Measurements from ENCODE around the gene P2RY14. TPM values are rescaled to one million over a fixed set of nuclear protein-coding genes. Genes with fewer than 3 reads are reported as not detected.

P2RY14 gene
- total RNA-seq, 1 donor from 2014 or later, result 0.11 TPM

- H3K27me3 Mint-ChIP-seq (ENCODE audit: low read depth, unreplicated experiment), result no peaks in the 10 kb centered on the region
- H3K4me1 ChIP-seq (ENCODE audit: insufficient read depth, low read length), result no peaks in the 10 kb centered on the region
- H3K9ac ChIP-seq (ENCODE audit: low read length), result no peak within 1 kb of the TSS
- H3K4me3 Mint-ChIP-seq (ENCODE audit: unreplicated experiment), result no peak within 1 kb of the TSS
- no peaks in the 10 kb centered on the region for H3K9me3 Mint-ChIP-seq (ENCODE audit: unreplicated experiment)
- H3K4me2 ChIP-seq (ENCODE audit: low read length), result no peak within 1 kb of the TSS
- H3K4me1 Mint-ChIP-seq (ENCODE audit: low read depth, unreplicated experiment), result peaks cover 21% of the 10 kb centered on the region
- H3K36me3 ChIP-seq (ENCODE audit: insufficient read depth, low read length), result no peaks in the 10 kb centered on the region
- TF ChIP-seq, protein P1, sequence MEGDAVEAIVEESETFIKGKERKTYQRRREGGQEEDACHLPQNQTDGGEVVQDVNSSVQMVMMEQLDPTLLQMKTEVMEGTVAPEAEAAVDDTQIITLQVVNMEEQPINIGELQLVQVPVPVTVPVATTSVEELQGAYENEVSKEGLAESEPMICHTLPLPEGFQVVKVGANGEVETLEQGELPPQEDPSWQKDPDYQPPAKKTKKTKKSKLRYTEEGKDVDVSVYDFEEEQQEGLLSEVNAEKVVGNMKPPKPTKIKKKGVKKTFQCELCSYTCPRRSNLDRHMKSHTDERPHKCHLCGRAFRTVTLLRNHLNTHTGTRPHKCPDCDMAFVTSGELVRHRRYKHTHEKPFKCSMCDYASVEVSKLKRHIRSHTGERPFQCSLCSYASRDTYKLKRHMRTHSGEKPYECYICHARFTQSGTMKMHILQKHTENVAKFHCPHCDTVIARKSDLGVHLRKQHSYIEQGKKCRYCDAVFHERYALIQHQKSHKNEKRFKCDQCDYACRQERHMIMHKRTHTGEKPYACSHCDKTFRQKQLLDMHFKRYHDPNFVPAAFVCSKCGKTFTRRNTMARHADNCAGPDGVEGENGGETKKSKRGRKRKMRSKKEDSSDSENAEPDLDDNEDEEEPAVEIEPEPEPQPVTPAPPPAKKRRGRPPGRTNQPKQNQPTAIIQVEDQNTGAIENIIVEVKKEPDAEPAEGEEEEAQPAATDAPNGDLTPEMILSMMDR (IDR thresholded peaks at IDR 0.05; ENCODE audit: insufficient read depth, low read depth, low read length), result no peak
- TF ChIP-seq EZH2 (IDR thresholded peaks at IDR 0.05; ENCODE audit: insufficient read depth, low read length), result no peak
- DNase-seq (ENCODE audit: low read depth) (no peak), FAIRE-seq (no peak)
- no peak within 1 kb of the TSS for H3K4me3 ChIP-seq (ENCODE audit: insufficient read depth, low read depth, low read length)
- no peaks in the 10 kb centered on the region for H3K27me3 ChIP-seq (ENCODE audit: insufficient read depth, low read length)
- H3K27ac Mint-ChIP-seq (ENCODE audit: unreplicated experiment), result no peak within 1 kb of the TSS
- no peaks in the 10 kb centered on the region for H4K20me1 ChIP-seq (ENCODE audit: insufficient read depth, low read length)
- no peak within 1 kb of the TSS for H2AFZ ChIP-seq (ENCODE audit: low read depth, low read length)
- no peaks in the 10 kb centered on the region for H3K9me3 ChIP-seq (ENCODE audit: insufficient read depth, low read depth, low read length)
- H3K27ac ChIP-seq (ENCODE audit: low read depth, low read length), result no peak within 1 kb of the TSS
- H3K79me2 ChIP-seq (ENCODE audit: insufficient read depth, low read length), result no peaks in the 10 kb centered on the region
- no peaks in the 10 kb centered on the region for H3K36me3 Mint-ChIP-seq (ENCODE audit: low read depth, unreplicated experiment)
Observed at GRCh38 chr3:151203051-151203420, 75.3 kb downstream of the P2RY14 start, which contains the start of gene GPR171. TSS of gene GPR171 (minus strand) at chr3:151203216. CDS start at chr3:151199386, 3,830 bp downstream.

DNA sequence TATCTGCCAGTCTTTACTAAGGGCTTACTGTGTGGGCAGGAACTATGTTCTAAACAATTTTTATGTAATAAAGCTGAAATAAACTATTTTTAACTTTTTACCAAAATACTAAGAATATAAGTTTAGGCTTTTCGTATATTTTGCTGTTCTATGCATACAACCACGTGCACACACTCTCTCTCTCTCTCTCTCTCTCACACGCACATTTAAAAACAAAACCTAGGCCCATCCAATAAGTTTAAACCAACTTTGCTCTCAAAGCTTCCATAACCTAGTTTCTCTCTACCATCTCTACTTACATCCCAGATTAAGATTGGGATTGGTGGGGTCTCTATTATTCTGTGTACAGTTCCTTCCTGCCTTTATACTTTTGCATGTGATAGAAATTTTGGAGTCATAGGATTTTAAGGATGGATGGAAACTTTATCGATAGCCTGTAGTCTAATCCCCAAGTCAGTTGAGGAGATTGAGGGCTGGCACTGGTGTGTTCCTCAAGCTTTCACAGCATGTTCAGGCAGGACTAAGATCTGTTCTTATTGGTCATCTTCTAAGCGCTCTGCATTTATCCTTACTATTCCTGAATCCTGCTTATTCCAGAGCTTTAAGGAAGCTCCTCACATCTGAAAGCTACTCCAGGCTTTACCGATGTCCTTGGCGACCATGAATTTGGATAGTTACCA is 77.2 kb downstream of the P2RY14 start:
- H3K9me3 ChIP-seq (ENCODE audit: insufficient read depth, low read depth, low read length), result no peaks in the 10 kb centered on the region
- Mint-ChIP-seq H3K9me3 (ENCODE audit: unreplicated experiment) (no peaks in the 10 kb centered on the region), H3K27ac (ENCODE audit: unreplicated experiment) (no peak overlapping the region), H3K27me3 (ENCODE audit: low read depth, unreplicated experiment) (no peaks in the 10 kb centered on the region), H3K4me1 (ENCODE audit: low read depth, unreplicated experiment) (peaks cover 20% of the 10 kb centered on the region), H3K4me3 (ENCODE audit: unreplicated experiment) (no peak overlapping the region), H3K36me3 (ENCODE audit: low read depth, unreplicated experiment) (no peaks in the 10 kb centered on the region)
- no peak overlapping the region for H3K4me2 ChIP-seq (ENCODE audit: low read length)
- no peak for DNase-seq (ENCODE audit: low read depth)
- no peak overlapping the region for H3K9ac ChIP-seq (ENCODE audit: low read length)
- no peak overlapping the region for H2AFZ ChIP-seq (ENCODE audit: low read depth, low read length)
- H3K27ac ChIP-seq (ENCODE audit: low read depth, low read length), result no peak overlapping the region
- no peaks in the 10 kb centered on the region for H3K79me2 ChIP-seq (ENCODE audit: insufficient read depth, low read length)
- H3K27me3 ChIP-seq (ENCODE audit: insufficient read depth, low read length), result no peaks in the 10 kb centered on the region
- no peak overlapping the region for H3K4me3 ChIP-seq (ENCODE audit: insufficient read depth, low read depth, low read length)
- no peaks in the 10 kb centered on the region for H3K4me1 ChIP-seq (ENCODE audit: insufficient read depth, low read length)
- TF ChIP-seq, protein P1 (IDR thresholded peaks at IDR 0.05; ENCODE audit: insufficient read depth, low read depth, low read length), result no peak
- no peak for TF ChIP-seq EZH2 (IDR thresholded peaks at IDR 0.05; ENCODE audit: insufficient read depth, low read length)
- H3K36me3 ChIP-seq (ENCODE audit: insufficient read depth, low read length), result no peaks in the 10 kb centered on the region
- no peaks in the 10 kb centered on the region for H4K20me1 ChIP-seq (ENCODE audit: insufficient read depth, low read length)
- no peak for FAIRE-seq

DNA sequence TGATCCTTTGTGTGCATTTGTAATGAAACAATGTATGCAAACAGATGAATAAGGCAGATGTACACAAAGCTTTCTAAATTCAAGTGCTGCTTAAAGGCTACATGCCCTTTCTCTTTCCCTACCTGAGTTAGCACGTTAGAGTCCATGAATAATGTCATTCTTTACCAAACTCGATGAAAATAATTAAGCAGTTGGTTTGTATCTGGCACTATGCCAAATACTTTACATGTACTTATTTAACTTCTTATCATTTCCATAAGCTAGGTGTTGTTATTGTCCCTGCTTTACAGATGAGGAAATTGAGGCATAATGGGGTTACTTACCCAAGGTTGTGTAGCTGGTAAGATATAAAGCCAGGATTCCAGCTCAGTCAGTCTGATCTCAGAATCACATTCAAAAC is 77.8 kb downstream of the P2RY14 start:
- no peak for TF ChIP-seq EZH2 (IDR thresholded peaks at IDR 0.05; ENCODE audit: insufficient read depth, low read length)
- TF ChIP-seq, protein P1 (IDR thresholded peaks at IDR 0.05; ENCODE audit: insufficient read depth, low read depth, low read length), result no peak
- peak; percentile 20 for FAIRE-seq
- no peak overlapping the region for H3K27ac Mint-ChIP-seq (ENCODE audit: unreplicated experiment)

More for the DNA sequence above, 77.8 kb downstream of the P2RY14 start:
- Histone ChIP-seq H4K20me1 (ENCODE audit: insufficient read depth, low read length) (no peaks in the 10 kb centered on the region), H3K4me2 (ENCODE audit: low read length) (no peak overlapping the region), H3K27ac (ENCODE audit: low read depth, low read length) (no peak overlapping the region), H3K36me3 (ENCODE audit: insufficient read depth, low read length) (no peaks in the 10 kb centered on the region), H3K9ac (ENCODE audit: low read length) (no peak overlapping the region), H3K4me3 (ENCODE audit: insufficient read depth, low read depth, low read length) (no peak overlapping the region), H3K79me2 (ENCODE audit: insufficient read depth, low read length) (no peaks in the 10 kb centered on the region), H3K9me3 (ENCODE audit: insufficient read depth, low read depth, low read length) (no peaks in the 10 kb centered on the region), H3K27me3 (ENCODE audit: insufficient read depth, low read length) (no peaks in the 10 kb centered on the region), H3K4me1 (ENCODE audit: insufficient read depth, low read length) (no peaks in the 10 kb centered on the region), H2AFZ (ENCODE audit: low read depth, low read length) (no peak overlapping the region)
- Mint-ChIP-seq H3K9me3 (ENCODE audit: unreplicated experiment) (no peaks in the 10 kb centered on the region), H3K4me3 (ENCODE audit: unreplicated experiment) (no peak overlapping the region), H3K36me3 (ENCODE audit: low read depth, unreplicated experiment) (no peaks in the 10 kb centered on the region), H3K27me3 (ENCODE audit: low read depth, unreplicated experiment) (no peaks in the 10 kb centered on the region), H3K4me1 (ENCODE audit: low read depth, unreplicated experiment) (peaks cover 24% of the 10 kb centered on the region)
- DNase-seq (ENCODE audit: low read depth), result no peak

Measured in astrocyte (in vitro differentiated cells and primary cell).